LNCaP clone FGC (cell line): Measurements from ENCODE around the gene TRAF7.

Experiments
- DNase-seq: peaks from one replicate; pipeline ENCODE4 v3.0.0-alpha.2; 2011; ENCODE audit warnings: low read depth
- H3K4me3 ChIP-seq: 2 replicates; pipeline ENCODE4 v1.5.1; 2011; ENCODE audit warnings: mild to moderate bottlenecking, low read depth, low read length, control low read depth
- CTCF ChIP-seq: IDR thresholded peaks from 2 replicates; pipeline ENCODE4 v1.5.1; 2012; ENCODE audit warnings: mild to moderate bottlenecking; ENCODE audit not compliant: control insufficient read depth, insufficient read depth; ENCODE audit errors: extremely low read depth

The TRAF7 gene

GRCh38 chr16:2177101-2177500, 21.5 kb downstream of the TRAF7 start:
- DNase-seq = no peak
- no peak for TF ChIP-seq CTCF
- no peak overlapping the region for H3K4me3 ChIP-seq

- no peak overlapping the region for H3K4me3 ChIP-seq
- no peak for DNase-seq
- TF ChIP-seq CTCF = no peak
Measured at GRCh38 chr16:2177561-2177960, 22.0 kb downstream of the TRAF7 start.

- no peak for DNase-seq
- no peak overlapping the region for H3K4me3 ChIP-seq
- no peak for TF ChIP-seq CTCF
Measured at GRCh38 chr16:2178321-2179106, 22.9 kb downstream of the TRAF7 start.

GRCh38 chr16:2179107-2179501, 23.5 kb downstream of the TRAF7 start:
- no peak for TF ChIP-seq CTCF
- no peak for DNase-seq
- no peak overlapping the region for H3K4me3 ChIP-seq

GRCh38 chr16:2179576-2179975, 24.0 kb downstream of the TRAF7 start:
- TF ChIP-seq CTCF = no peak
- no peak for DNase-seq
- no peak overlapping the region for H3K4me3 ChIP-seq

GRCh38 chr16:2180461-2180860, 24.9 kb downstream of the TRAF7 start:
- no peak overlapping the region for H3K4me3 ChIP-seq
- no peak for DNase-seq
- TF ChIP-seq CTCF = no peak
